Ovary (tissue), 3 donors: ENCODE data around the gene SRRM1.

ENCODE experiments used
- CTCF ChIP-seq, 3 donors: fragments of 450-650 bp in 2 of 3; fragments of 200-600 bp in 1 of 3; IDR thresholded peaks; one replicate each; pipeline versions ENCODE4 v1.5.1 to v1.8.0; 2016 to 2022; ENCODE audit warnings: antibody characterized with exemption in 3 of 3, mild to moderate bottlenecking in 1 of 3
- EP300 ChIP-seq: sonication (generic); formaldehyde crosslinking; IDR thresholded peaks from one replicate; pipeline ENCODE4 v1.6.1; 2017; ENCODE audit warnings: antibody characterized with exemption
- donor health status: DM: no; HTN: no; CAD: no.

DNA sequence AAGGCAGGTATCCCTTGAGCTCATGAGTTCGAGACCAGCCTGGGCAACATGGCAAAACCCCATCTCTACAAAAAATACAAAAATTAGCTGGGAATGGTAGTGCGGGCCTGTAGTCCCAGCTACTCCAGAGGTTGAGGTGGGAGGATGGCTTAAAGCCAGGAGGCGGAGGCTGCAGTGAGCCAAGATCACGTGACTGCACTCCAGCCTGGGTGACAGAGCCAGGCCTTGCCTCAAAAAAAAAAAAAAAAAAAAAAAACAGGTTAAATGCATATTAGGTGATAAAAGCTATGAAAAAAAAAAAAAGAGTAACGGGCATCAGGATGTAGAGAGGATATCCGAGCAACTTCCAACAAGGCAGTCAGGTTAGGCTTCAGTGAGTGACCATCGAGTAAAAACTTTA is 2.8 kb upstream of the SRRM1 start:
- TF ChIP-seq CTCF (IDR thresholded peaks at IDR 0.05) (no peak), EP300 (no peak)
